GM18909 (cell line): ENCODE results near the gene ASXL1.
"Not testable (repeated sequence)": the region's sequence is repeated elsewhere in the genome, so short reads cannot be mapped to it uniquely, and the experiment has no call there.

Experiments used
- ATAC-seq: cut with Tn5 transposase; IDR thresholded peaks from one replicate; pipeline ENCODE4 v1.9.1; 2021; ENCODE audit warnings: mild to moderate bottlenecking; ENCODE audit not compliant: unreplicated experiment, poor library complexity

The ASXL1 gene

DNA sequence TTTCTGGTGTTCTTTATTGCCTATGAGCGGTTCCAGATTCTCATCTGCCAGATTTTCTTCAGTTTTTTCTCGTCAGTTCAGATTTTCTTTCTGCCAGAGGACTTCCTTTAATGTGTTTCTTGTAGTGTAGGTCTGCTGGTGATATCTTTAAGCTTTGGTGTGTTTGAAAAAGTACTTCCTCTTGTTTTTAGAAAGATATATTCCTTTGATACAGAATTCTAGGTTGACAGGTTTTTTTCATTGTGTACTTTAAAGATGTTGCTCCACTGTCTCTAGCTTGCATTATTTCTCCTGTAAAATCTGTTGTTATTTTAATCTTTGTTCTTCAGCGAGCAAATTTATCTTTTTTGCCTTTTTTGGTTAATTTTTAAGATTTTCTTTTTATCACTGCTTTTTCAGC lies 36.9 kb downstream of the ASXL1 start:
- no peak for ATAC-seq

DNA sequence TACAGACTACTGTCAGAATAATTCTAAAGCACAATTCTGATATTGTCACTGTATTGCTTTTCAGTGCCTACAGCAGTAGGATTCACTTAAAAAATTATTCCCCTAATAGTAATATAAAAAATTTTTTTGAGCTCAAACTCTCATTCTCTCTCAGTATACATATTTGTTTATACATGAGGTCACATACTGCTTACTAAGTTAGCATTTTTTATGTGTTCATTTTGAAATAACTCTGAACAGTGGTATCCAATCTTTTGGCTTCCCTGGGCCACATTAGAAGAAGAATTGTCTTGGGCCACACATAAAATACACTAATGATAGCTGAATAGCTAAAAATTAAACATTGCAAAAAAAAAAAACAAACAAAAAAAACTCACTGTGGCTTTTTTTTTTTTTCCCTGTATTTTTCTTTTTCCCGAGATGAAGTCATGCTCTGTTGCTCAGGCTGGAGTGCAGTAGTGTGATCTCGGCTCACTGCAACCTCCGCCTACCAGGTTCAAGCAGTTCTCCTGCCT lies 38.6 kb downstream of the ASXL1 start:
- no peak for ATAC-seq

DNA sequence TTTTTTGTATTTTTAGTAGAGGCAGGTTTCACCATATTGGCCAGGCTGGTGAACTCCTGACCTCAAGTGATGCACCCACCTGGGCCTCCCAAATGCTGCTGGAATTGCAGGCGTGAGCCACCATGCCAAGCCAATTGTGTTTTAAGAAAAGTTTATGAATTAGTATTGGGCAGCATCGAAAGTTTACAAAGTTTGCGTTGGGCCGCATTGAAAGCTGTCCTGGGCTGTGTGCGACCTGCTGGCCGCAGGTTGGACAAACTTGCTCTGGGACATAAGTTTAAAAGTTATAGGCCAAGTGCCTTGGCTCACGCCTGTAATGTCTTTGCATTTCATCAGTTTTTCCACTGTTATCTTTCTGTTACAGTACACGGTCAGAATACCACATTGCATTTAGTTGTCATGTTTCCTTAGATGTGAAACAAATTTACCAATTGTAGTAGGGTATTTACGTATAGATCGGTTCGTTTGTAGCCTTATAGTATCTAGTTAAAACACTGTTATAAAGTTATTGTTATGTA lies 39.5 kb downstream of the ASXL1 start:
- no peak for ATAC-seq

DNA sequence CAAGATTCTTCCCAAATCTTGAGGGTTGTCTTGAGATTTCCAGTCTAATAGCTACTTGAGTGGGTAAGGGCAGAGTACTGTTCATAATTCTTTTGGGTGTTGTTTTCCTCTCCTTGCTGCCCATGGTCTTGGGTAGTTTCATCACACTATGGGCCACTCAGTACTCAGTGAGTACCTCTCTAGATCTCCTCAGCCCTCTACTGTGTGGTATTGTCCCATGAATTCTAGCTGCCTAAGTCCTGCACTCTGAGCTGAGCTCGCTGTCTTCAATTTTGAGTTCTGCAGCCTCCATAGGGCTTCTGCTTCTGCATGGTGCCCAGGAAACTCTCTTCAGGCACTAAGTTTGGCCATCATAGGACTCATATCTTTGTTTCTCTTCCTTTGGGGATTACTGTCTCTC lies 42.3 kb downstream of the ASXL1 start:
- no peak for ATAC-seq

DNA sequence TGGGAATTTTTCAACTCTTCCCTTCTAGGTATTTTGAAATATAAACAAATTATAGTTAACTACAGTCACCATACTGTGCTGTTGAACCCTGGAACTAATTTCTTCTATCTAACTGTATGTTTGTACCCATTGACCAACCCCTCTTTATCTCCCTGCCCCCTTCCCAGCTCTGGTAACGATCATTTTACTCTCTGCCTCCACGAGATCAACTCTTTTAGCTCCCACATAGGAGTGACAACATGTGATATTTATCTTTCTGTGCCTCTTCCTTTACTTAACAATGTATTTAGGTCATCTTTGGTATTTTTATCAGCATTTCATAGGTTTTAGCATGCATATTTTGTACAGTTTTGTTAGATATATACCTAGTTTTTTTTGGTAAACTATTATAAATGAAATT lies 45.9 kb downstream of the ASXL1 start:
- ATAC-seq, result no peak

DNA sequence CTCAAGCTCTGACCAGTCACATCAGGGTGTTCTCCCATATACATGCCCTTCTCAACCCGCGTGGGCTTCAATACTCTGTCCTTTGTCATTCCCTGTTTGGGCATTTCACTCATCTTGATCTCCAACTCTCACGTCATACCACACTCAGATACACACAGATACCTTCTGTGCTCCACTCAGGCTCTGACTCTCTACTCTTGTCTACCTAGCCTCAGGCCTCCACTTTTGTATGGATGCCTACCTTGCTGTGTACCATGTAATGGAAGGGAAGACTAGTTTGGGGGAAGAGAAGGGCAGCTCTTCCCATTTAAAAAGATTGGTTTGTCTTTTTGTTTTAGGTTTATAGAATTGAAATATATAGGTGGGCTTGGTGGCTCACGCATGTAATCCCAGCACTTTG lies 48.6 kb downstream of the ASXL1 start:
- no peak for ATAC-seq

DNA sequence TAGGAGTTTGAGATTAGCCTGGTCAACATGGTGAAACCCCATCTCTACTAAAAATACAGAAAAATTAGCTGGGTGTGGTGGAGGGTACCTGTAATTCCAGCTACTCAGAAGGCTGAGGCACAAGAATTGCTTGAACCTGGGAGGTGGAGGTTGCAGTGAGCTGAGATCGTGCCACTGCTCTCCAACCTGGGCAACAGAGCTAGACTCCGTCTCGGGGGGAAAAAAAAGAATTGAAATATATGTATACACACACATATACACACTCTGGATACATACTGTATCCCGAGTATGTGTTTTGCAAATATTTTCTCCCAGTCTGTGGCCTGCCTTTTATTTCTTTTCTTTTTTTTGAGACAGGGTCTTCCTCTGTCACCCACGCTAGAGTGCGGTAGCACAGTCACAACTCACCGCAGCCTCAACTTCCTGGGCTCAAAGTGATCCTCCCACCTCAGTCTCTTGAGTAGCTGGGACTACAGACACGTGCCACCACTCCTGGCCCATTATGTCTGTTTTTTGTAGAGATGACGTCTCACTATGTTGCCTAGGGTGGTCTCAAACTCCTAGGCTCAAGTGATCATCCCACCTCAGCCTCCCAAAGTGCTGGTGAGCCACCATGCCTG lies 49.1 kb downstream of the ASXL1 start:
- not testable (repeated sequence) for ATAC-seq

DNA sequence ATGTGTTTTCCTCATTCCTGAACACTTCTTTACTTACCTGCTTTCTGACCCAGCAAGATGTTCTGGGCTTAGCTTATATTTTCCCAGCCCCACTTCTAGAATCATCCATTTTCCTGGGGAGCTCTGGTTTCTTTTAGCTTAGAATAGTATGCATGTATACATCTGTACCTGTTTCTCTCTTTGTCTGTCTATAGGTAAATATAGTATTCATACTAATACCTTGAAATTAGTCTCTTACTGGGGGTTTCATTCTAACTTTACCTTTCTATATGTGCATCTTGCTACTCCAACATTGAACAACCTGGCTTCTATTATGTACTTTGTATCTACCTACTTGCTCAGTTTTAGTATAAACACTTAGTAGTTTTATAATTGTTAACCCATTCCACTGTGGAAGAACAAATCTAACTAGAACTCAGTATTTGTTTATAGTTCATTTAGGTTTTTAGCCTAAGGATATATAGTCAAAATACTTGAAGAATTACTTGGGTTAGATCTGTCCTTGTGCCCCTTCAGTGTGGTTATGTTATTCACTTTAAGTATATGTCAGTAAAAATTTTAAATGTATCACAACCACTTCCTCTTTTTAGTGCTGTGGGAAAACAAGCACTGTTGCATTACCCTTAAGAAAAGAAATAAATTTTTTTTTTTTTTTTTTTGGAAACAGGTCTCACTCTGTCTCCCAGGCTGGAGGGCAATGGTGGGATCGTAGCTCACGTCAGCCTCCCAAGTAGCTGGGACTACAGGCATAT lies 54.0 kb downstream of the ASXL1 start:
- no peak for ATAC-seq

DNA sequence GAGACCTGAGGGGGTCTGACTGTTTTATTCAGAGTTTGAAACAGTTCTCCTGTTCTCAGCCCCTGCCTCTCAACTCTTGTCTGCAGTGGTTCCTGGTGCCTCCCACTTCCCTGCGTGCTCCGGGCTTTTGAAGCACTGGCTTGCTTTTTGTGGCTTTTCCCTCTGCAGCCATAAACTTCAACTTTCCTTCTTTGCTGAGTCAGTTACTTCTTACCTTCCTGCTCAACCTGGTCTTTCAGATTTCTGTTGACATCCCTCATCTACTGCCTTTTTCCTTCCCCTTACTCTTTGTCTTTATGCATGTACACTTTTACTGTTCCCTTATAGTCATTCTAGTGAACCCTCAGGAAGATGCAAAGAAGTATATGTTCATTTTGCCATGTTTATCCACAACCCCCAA lies 57.4 kb downstream of the ASXL1 start:
- no peak for ATAC-seq

DNA sequence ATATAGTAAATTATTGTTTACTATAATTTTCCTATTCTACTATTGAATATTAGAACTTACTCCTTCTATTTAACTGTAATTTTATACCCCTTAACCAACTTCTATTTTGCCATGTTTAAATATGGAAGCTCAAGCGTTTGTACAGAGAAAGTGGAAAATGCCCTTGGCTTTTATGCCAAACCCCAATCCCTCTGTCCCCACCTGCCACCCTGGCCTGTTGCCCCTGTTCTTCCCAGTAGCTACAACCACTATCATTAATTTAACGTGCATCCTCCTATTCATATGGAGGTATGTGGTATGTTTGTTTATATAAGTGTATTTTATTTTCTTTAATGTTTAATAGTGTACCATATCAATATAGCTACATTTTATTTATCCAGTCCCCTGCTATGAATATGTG lies 58.1 kb downstream of the ASXL1 start:
- no peak for ATAC-seq

DNA sequence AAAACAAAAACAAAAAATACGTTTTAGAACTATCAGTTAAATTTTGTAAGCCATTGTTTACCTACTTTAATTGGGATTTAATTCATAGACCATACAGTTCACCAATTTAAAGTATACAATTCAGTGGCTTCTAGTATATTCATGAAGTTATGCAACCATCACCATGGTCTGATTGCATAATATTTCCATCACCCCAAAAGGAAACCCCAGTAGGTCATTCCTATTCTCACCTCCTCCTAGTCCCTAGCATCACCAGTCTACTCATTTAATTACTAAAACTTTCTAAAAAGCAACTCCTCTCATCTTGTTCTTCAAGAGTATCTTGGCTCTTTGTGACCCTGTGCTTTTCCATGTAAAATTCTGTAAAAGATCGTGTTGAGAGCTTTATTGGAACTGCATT lies 60.2 kb downstream of the ASXL1 start:
- no peak for ATAC-seq

DNA sequence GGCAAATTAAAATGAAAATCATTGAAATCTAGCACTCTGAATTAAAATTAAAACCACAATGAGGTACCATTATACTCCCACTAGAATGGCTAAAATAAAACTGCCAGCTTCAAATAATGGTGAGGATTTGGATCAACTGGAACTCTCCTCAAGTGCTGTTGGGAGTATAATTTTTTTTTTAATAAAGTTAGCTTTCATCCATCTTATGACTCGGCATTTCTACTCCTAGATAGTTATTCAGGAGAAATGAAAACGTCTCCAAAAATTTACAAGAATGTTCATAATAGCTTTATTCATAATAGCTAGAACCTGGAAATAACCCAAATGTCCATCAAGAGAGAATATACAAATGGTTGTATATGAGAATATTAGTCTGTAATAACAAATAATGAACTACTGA lies 63.2 kb downstream of the ASXL1 start:
- no peak for ATAC-seq

DNA sequence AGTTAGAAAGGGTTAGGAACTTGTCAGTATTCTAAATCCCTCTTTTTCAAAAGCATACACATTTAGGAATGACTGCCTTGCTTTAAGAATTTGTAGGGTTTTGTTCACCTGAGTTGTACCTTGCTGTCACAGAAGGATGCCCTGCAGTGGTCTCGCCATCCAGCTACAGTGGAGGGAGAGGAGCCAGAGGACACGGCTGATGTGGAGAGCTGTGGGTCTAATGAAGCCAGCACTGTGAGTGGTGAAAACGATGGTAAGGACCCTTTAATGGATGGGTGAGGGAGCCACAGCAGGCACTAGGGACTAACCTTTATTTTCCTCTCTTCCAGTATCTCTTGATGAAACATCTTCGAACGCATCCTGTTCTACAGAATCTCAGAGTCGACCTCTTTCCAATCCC lies 69.9 kb downstream of the ASXL1 start:
- ATAC-seq, result no peak

DNA sequence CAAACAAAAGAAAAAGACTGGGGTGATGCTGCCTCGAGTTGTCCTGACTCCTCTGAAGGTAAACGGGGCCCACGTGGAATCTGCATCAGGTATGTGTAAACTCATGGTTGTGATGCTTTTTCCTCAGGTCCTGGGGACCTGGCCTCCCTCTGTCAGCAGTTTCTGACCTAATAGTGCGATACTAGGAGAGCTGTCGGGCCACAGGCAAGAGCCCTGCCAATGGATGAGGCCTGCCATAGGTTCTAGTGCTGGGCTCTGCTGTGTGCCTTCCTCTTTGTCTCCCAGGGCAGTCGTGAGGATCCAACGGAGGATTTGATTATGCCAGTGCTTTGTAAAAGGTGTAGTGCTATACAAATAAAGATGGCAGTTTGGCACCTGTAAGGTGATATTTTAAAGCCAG lies 71.2 kb downstream of the ASXL1 start:
- ATAC-seq, result no peak

DNA sequence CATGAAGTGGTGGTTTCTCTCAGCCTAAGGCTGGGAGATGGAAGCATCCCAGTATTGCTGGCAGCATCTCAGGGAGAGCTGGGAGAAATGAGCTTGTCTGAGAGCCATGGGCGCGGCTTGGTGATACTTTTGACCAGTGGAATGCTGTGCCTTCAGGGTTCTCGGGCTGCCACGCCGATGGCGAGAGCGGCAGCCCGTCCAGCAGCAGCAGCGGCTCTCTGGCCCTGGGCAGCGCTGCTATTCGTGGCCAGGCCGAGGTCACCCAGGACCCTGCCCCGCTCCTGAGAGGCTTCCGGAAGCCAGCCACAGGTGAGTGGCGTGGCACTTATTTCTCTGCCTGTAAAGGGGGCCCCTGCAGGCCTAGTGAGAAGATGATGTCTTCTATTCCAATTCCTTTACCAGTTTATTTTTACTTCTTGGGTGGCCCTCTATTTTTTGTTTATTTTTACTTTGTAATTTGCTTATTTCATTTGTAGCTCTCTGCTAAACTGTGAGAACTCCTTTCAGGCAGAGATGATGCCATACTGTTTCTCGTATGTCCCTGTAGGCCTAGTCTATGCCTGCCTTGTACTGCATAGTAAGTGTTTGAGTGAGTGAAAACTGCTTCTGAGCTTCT lies 71.7 kb downstream of the ASXL1 start:
- ATAC-seq, result no peak

DNA sequence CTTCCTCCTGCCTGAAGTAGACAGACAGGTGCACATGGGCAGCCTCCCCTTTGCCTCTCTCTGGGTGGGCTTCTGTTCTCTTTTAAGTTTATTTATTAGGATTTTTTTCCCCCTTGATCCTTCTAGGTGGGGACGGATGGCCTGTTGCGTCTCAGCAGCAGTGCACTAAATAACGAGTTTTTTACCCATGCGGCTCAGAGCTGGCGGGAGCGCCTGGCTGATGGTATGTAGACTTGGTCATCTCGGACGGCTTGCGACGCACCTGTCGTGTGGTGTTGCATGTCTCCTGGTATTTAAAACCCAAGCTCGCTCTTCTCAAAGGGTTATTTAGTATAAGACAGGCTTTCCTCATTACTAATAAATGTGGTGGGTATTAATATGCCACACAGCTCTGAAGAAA lies 73.3 kb downstream of the ASXL1 start:
- no peak for ATAC-seq

DNA sequence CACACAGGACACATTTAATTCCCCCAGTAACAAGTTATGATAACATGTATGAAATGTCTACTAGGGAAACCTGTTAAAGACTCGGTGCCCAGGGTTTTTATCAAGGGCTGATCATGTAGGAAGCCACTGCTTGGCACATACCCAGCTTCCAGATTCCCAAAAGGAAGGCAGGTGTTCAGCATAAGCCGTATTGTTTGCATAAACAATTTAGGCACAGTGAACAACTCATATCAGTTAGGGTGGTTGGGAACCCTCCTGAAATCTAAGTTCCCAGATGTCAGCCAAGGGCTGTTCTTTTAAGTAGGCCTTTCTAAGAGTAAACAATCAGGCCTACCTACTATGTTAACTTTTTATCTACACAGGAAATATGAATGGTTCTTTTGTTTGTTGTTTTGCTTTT lies 74.1 kb downstream of the ASXL1 start:
- no peak for ATAC-seq

DNA sequence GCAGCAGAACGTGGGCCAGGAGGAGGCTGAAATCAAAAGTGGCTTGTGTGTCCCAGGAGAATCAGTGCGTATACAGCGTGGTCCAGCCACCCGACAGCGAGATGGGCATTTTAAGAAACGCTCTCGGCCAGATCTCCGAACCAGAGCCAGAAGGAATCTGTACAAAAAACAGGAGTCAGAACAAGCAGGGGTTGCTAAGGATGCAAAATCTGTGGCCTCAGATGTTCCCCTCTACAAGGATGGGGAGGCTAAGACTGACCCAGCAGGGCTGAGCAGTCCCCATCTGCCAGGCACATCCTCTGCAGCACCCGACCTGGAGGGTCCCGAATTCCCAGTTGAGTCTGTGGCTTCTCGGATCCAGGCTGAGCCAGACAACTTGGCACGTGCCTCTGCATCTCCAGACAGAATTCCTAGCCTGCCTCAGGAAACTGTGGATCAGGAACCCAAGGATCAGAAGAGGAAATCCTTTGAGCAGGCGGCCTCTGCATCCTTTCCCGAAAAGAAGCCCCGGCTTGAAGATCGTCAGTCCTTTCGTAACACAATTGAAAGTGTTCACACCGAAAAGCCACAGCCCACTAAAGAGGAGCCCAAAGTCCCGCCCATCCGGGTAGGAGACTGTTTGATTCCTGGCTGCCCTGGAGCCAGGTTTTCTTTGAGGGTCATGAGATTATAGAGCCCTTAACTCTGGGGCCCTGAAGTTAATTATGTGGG lies 75.3 kb downstream of the ASXL1 start:
- ATAC-seq, result no peak

DNA sequence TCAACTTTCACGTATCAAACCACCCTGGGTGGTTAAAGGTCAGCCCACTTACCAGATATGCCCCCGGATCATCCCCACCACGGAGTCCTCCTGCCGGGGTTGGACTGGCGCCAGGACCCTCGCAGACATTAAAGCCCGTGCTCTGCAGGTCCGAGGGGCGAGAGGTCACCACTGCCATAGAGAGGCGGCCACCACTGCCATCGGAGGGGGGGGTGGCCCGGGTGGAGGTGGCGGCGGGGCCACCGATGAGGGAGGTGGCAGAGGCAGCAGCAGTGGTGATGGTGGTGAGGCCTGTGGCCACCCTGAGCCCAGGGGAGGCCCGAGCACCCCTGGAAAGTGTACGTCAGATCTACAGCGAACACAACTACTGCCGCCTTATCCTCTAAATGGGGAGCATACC lies 76.3 kb downstream of the ASXL1 start:
- ATAC-seq, result no peak

DNA sequence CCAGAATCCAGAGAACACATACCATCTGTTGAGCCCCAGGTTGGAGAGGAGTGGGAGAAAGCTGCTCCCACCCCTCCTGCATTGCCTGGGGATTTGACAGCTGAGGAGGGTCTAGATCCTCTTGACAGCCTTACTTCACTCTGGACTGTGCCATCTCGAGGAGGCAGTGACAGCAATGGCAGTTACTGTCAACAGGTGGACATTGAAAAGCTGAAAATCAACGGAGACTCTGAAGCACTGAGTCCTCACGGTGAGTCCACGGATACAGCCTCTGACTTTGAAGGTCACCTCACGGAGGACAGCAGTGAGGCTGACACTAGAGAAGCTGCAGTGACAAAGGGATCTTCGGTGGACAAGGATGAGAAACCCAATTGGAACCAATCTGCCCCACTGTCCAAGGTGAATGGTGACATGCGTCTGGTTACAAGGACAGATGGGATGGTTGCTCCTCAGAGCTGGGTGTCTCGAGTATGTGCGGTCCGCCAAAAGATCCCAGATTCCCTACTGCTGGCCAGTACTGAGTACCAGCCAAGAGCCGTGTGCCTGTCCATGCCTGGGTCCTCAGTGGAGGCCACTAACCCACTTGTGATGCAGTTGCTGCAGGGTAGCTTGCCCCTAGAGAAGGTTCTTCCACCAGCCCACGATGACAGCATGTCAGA lies 77.4 kb downstream of the ASXL1 start:
- no peak for ATAC-seq
